Measurements from ENCODE around the gene URI1.
A peak's percentile ranks its signal among the peaks of the same experiment; 100 is the strongest.

Gene URI1, protein sequence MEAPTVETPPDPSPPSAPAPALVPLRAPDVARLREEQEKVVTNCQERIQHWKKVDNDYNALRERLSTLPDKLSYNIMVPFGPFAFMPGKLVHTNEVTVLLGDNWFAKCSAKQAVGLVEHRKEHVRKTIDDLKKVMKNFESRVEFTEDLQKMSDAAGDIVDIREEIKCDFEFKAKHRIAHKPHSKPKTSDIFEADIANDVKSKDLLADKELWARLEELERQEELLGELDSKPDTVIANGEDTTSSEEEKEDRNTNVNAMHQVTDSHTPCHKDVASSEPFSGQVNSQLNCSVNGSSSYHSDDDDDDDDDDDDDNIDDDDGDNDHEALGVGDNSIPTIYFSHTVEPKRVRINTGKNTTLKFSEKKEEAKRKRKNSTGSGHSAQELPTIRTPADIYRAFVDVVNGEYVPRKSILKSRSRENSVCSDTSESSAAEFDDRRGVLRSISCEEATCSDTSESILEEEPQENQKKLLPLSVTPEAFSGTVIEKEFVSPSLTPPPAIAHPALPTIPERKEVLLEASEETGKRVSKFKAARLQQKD

DNA sequence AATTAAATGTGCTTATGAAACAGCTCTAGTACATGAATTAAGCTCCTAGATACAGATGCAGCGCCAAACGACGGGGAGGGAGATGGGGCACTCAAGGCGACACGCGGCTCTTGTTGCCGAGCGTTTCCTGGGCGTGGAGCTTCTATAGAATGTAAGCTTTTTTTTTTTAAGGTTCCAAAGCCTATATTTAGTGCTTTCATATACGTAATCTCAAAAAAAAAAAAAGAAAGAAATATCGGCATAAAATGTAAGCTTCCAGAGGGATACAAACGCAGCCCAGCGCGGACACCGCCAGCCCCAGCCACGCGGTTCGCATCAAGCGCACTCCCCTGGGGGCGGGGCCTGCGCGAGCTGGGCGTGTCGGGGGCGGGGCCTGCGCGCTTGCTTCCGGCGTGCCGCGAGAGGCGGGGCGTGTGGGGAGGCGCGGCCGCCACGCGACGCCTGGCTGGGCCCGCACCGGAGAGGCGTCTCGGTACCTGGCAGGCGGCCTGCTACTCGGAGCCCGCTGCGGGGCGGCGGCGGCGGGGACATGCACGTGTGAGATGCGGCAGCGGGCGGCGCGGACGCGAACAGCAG, at the start of gene URI1:
Gene URI1 (plus strand): TSS at position 412 of the 576 bp plus-strand sequence. CDS start 309 bp downstream, outside the sequence.
- peak within 1 kb of the TSS; percentile 89 for H2AFZ ChIP-seq (ENCODE audit: low read depth, low read length)

DNA sequence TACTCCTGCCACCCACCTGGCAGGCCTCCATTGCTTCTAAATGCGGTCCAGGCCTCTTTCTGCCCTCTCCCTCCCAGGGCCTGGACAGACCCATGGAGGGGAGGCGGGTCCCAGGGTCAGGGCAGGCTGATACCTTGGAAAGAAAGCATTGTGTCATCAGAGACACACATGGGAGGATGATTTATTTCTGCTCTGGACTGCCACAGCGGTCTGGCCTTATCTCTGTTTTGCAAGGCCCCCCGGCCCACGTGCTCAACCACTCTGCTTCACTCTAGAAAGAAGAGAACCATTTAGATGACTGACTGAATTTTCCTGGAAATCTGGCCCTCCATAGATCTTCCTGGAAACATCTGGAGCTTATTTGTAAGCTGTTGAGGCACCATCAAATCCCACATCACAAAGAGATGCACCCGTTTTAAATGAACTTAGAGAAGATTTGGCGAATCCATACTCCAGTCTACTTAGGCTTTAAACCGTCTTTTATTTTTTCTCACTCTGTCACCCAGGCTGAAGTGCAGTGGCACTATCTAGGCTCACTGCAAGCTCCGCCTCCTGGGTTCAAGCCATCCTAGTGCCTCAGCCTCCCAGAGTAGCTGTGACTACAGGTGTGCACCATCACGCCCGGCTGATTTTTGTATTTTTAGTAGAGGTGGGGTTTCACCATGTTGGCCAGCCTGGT, 48.3 kb upstream of the URI1 start:
- H3K9me3 ChIP-seq (ENCODE audit: insufficient read depth, low read length, severe bottlenecking): no peaks in the 10 kb centered on the region
- TF ChIP-seq, protein P1, sequence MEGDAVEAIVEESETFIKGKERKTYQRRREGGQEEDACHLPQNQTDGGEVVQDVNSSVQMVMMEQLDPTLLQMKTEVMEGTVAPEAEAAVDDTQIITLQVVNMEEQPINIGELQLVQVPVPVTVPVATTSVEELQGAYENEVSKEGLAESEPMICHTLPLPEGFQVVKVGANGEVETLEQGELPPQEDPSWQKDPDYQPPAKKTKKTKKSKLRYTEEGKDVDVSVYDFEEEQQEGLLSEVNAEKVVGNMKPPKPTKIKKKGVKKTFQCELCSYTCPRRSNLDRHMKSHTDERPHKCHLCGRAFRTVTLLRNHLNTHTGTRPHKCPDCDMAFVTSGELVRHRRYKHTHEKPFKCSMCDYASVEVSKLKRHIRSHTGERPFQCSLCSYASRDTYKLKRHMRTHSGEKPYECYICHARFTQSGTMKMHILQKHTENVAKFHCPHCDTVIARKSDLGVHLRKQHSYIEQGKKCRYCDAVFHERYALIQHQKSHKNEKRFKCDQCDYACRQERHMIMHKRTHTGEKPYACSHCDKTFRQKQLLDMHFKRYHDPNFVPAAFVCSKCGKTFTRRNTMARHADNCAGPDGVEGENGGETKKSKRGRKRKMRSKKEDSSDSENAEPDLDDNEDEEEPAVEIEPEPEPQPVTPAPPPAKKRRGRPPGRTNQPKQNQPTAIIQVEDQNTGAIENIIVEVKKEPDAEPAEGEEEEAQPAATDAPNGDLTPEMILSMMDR (IDR thresholded peaks at IDR 0.05; ENCODE audit: borderline replicate concordance, extremely low read depth, low read length, poor library complexity, severe bottlenecking): no peak
- TF ChIP-seq EZH2 (IDR thresholded peaks at IDR 0.05; ENCODE audit: borderline replicate concordance, low read depth, low read length, severe bottlenecking): no peak
- no peak for ATAC-seq (ENCODE audit: insufficient read depth, low read depth)
- DNase-seq: no peak
- H2AFZ ChIP-seq (ENCODE audit: low read depth, low read length): no peak overlapping the region
- no peak overlapping the region for H3K4me2 ChIP-seq (ENCODE audit: insufficient read depth, low read length)
- no peaks in the 10 kb centered on the region for H3K36me3 ChIP-seq (ENCODE audit: insufficient read depth, low read length)
- H3K27ac ChIP-seq (ENCODE audit: low read length): no peak overlapping the region
- H4K20me1 ChIP-seq (ENCODE audit: insufficient read depth, low read length): no peaks in the 10 kb centered on the region
- no peak overlapping the region for H3K9ac ChIP-seq (ENCODE audit: low read depth, low read length)
- no peaks in the 10 kb centered on the region for H3K27me3 ChIP-seq (ENCODE audit: insufficient read depth, low read length, poor library complexity)
- H3K4me1 ChIP-seq (ENCODE audit: insufficient read depth, low read length): no peaks in the 10 kb centered on the region
- no peaks in the 10 kb centered on the region for H3K79me2 ChIP-seq (ENCODE audit: insufficient read depth, low read length)
- no peak overlapping the region for H3K4me3 ChIP-seq (ENCODE audit: low read depth in 1 of 2, low read length in 2 of 2)

More for the DNA sequence above, at the start of gene URI1:
- Histone ChIP-seq H3K79me2 (ENCODE audit: insufficient read depth, low read length) (peaks cover 45% of the 10 kb centered on the region), H3K4me2 (ENCODE audit: insufficient read depth, low read length) (peak within 1 kb of the TSS; percentile 70), H3K4me1 (ENCODE audit: insufficient read depth, low read length) (peaks cover 35% of the 10 kb centered on the region), H3K36me3 (ENCODE audit: insufficient read depth, low read length) (peaks cover 9% of the 10 kb centered on the region; the same call in 1 of the 2 replicates), H3K9me3 (ENCODE audit: insufficient read depth, low read length, severe bottlenecking) (no peaks in the 10 kb centered on the region), H3K9ac (ENCODE audit: low read depth, low read length) (peak within 1 kb of the TSS; percentile 96), H3K4me3 (ENCODE audit: low read depth in 1 of 2, low read length in 2 of 2) (peak within 1 kb of the TSS; percentile 85 to 96; a peak in 3 of 4 replicates), H4K20me1 (ENCODE audit: insufficient read depth, low read length) (peaks cover 18% of the 10 kb centered on the region; the same call in 1 of the 2 replicates), H3K27ac (ENCODE audit: low read length) (peak within 1 kb of the TSS; percentile 95), H3K27me3 (ENCODE audit: insufficient read depth, low read length, poor library complexity) (no peaks in the 10 kb centered on the region)
- ATAC-seq (ENCODE audit: insufficient read depth, low read depth) (peak; percentile 72), DNase-seq (peak; percentile 92)
- TF ChIP-seq, protein P1 (IDR thresholded peaks at IDR 0.05; ENCODE audit: borderline replicate concordance, extremely low read depth, low read length, poor library complexity, severe bottlenecking): no peak
- TF ChIP-seq EZH2 (IDR thresholded peaks at IDR 0.05; ENCODE audit: borderline replicate concordance, low read depth, low read length, severe bottlenecking): no peak

DNA sequence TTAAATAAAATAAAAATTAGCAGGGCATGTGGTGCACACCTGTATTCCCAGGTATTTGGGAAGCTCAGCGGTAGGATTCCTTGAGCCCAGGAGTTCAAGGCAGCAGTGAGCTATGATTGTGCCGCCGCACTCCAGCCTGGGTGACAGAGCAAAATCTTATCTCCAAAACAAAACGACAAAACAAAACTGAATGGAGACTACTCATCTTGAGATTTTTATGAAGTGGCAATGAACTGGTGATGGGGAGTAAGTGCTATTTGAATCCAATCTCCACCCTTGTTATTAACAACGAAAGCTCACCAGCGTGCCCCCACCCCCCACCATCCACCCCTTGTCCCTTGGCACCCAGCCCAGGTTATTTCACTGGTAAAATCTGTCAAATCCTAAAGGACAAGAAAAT, 45.2 kb upstream of the URI1 start:
- ATAC-seq (ENCODE audit: insufficient read depth, low read depth) (no peak), DNase-seq (no peak)
- no peak overlapping the region for H3K27ac ChIP-seq (ENCODE audit: low read length)
- H3K9ac ChIP-seq (ENCODE audit: low read depth, low read length): no peak overlapping the region
- no peaks in the 10 kb centered on the region for H3K9me3 ChIP-seq (ENCODE audit: insufficient read depth, low read length, severe bottlenecking)
- TF ChIP-seq, protein P1 (IDR thresholded peaks at IDR 0.05; ENCODE audit: borderline replicate concordance, extremely low read depth, low read length, poor library complexity, severe bottlenecking): no peak
- H3K4me2 ChIP-seq (ENCODE audit: insufficient read depth, low read length): no peak overlapping the region
- H3K4me3 ChIP-seq (ENCODE audit: low read depth in 1 of 2, low read length in 2 of 2): no peak overlapping the region
- no peaks in the 10 kb centered on the region for H3K36me3 ChIP-seq (ENCODE audit: insufficient read depth, low read length)
- H3K79me2 ChIP-seq (ENCODE audit: insufficient read depth, low read length): no peaks in the 10 kb centered on the region
- H2AFZ ChIP-seq (ENCODE audit: low read depth, low read length): no peak overlapping the region
- no peaks in the 10 kb centered on the region for H3K27me3 ChIP-seq (ENCODE audit: insufficient read depth, low read length, poor library complexity)
- H3K4me1 ChIP-seq (ENCODE audit: insufficient read depth, low read length): no peaks in the 10 kb centered on the region
- no peaks in the 10 kb centered on the region for H4K20me1 ChIP-seq (ENCODE audit: insufficient read depth, low read length)
